H9 (cell line): ENCODE data around the gene KCNK10. TPM values are rescaled to one million over a fixed set of nuclear protein-coding genes. Genes with fewer than 3 reads are reported as not detected.

Source experiments
- DNase-seq: peaks from one replicate; pipeline ENCODE4 v3.0.0-alpha.2; 2017
- H2AFZ ChIP-seq: one replicate; pipeline ENCODE4 v1.6.1; 2013; ENCODE audit warnings: mild to moderate bottlenecking, low read length, control low read depth, moderate library complexity
- H2AK5ac ChIP-seq: 2 replicates; pipeline ENCODE4 v1.6.1; 2013; ENCODE audit warnings: low read length, control low read depth, mixed read lengths; ENCODE audit not compliant: insufficient read length
- H2BK120ac ChIP-seq: one replicate; pipeline ENCODE4 v1.6.1; 2013; ENCODE audit warnings: low read depth, mild to moderate bottlenecking, low read length, control low read depth, inconsistent platforms; ENCODE audit not compliant: poor library complexity, severe bottlenecking
- H2BK12ac ChIP-seq: 2 replicates; pipeline ENCODE4 v1.6.1; 2013; ENCODE audit warnings: low read length, control low read depth, mixed read lengths, low read depth; ENCODE audit not compliant: insufficient read length
- H2BK15ac ChIP-seq: 2 replicates; pipeline ENCODE4 v1.6.1; 2013; ENCODE audit warnings: low read depth, low read length, control low read depth
- H2BK20ac ChIP-seq: one replicate; pipeline ENCODE4 v1.6.1; 2013; ENCODE audit warnings: low read depth, mild to moderate bottlenecking, low read length, control low read depth, inconsistent platforms; ENCODE audit not compliant: poor library complexity, severe bottlenecking
- H2BK5ac ChIP-seq: 2 replicates; pipeline ENCODE4 v1.6.1; 2013; ENCODE audit warnings: low read length, control low read depth, mixed read lengths; ENCODE audit not compliant: insufficient read length
- H3K14ac ChIP-seq: 2 replicates; pipeline ENCODE4 v1.6.1; 2013; ENCODE audit warnings: low read length, control low read depth; ENCODE audit not compliant: insufficient read depth
- H3K18ac ChIP-seq: 2 replicates; pipeline ENCODE4 v1.6.1; 2013; ENCODE audit warnings: low read depth, mild to moderate bottlenecking, mixed read lengths, low read length, control low read depth; ENCODE audit not compliant: insufficient read length
- H3K23ac ChIP-seq: 2 replicates; pipeline ENCODE4 v1.6.1; 2013; ENCODE audit warnings: low read length, control low read depth, mixed read lengths, low read depth; ENCODE audit not compliant: insufficient read length
- H3K23me2 ChIP-seq: 2 replicates; pipeline ENCODE4 v1.6.1; 2013; ENCODE audit warnings: low read depth, mild to moderate bottlenecking, mixed read lengths, low read length, control low read depth; ENCODE audit not compliant: insufficient read length, poor library complexity, severe bottlenecking
- H3K27ac ChIP-seq: 2 replicates; pipeline ENCODE4 v1.5.1; 2013; ENCODE audit warnings: low read length, control low read depth, mixed read lengths, low read depth; ENCODE audit not compliant: insufficient read length
- H3K27me3 ChIP-seq: 2 replicates; pipeline ENCODE4 v1.6.1; 2013; ENCODE audit warnings: low read length, control low read depth, inconsistent platforms; ENCODE audit not compliant: insufficient read depth
- H3K4ac ChIP-seq: 2 replicates; pipeline ENCODE4 v1.6.1; 2013; ENCODE audit warnings: low read depth, mild to moderate bottlenecking, control low read depth, inconsistent platforms, low read length, moderate library complexity
- H3K4me1 ChIP-seq: 2 replicates; pipeline ENCODE4 v1.6.1; 2013; ENCODE audit warnings: low read length, control low read depth, inconsistent platforms; ENCODE audit not compliant: insufficient read depth
- H3K4me2 ChIP-seq: 2 replicates; pipeline ENCODE4 v1.6.1; 2013; ENCODE audit warnings: low read length, control low read depth, mixed read lengths; ENCODE audit not compliant: insufficient read length, insufficient read depth
- H3K56ac ChIP-seq: 2 replicates; pipeline ENCODE4 v1.6.1; 2013; ENCODE audit warnings: low read depth, mild to moderate bottlenecking, mixed read lengths, low read length, control low read depth; ENCODE audit not compliant: insufficient read length
- H3K79me1 ChIP-seq: 2 replicates; pipeline ENCODE4 v1.6.1; 2013; ENCODE audit warnings: low read depth, mild to moderate bottlenecking, moderate library complexity, low read length, control low read depth, inconsistent platforms; ENCODE audit not compliant: insufficient read depth, poor library complexity, severe bottlenecking
- H3K79me2 ChIP-seq: 2 replicates; pipeline ENCODE4 v1.6.1; 2013; ENCODE audit warnings: low read length, control low read depth, inconsistent platforms; ENCODE audit not compliant: insufficient read depth
- H3K9ac ChIP-seq: 2 replicates; pipeline ENCODE4 v1.6.1; 2013; ENCODE audit warnings: low read length, control low read depth, mixed read lengths; ENCODE audit not compliant: insufficient read length; ENCODE audit errors: extremely low read depth
- H3K9me3 ChIP-seq: one replicate; pipeline ENCODE4 v1.6.1; 2013; ENCODE audit warnings: low read depth, low read length, inconsistent platforms; ENCODE audit not compliant: control insufficient read depth
- H3T11ph ChIP-seq: one replicate; pipeline ENCODE4 v1.6.1; 2013; ENCODE audit warnings: mild to moderate bottlenecking, low read length, control low read depth, inconsistent platforms
- H4K20me1 ChIP-seq: one replicate; pipeline ENCODE4 v1.6.1; 2013; ENCODE audit not compliant: control insufficient read depth, insufficient read length, insufficient read depth
- H4K5ac ChIP-seq: 2 replicates; pipeline ENCODE4 v1.6.1; 2013; ENCODE audit warnings: low read depth, mild to moderate bottlenecking, mixed read lengths, low read length, control low read depth; ENCODE audit not compliant: insufficient read length
- H4K8ac ChIP-seq: replicated peaks from 2 replicates; pipeline ENCODE4 v1.6.1; 2013; ENCODE audit warnings: low read length, control low read depth, mixed read lengths, low read depth; ENCODE audit not compliant: insufficient read length
- H4K91ac ChIP-seq: 2 replicates; pipeline ENCODE4 v1.6.1; 2013; ENCODE audit warnings: low read depth, mild to moderate bottlenecking, moderate library complexity, mixed read lengths, low read length, control low read depth; ENCODE audit not compliant: insufficient read length
- H3K27ac Mint-ChIP-seq, 3 experiments: 2 replicates in 2 of 3; 3 replicates in 1 of 3; pipeline ENCODE4 v1.8.0; 2020 to 2021; ENCODE audit warnings: mixed read lengths in 3 of 3, mild to moderate bottlenecking in 1 of 3, moderate library complexity in 1 of 3
- H3K27me3 Mint-ChIP-seq: 2 replicates; pipeline ENCODE4 v1.8.0; 2021; ENCODE audit warnings: low read depth, mild to moderate bottlenecking, moderate library complexity, mixed read lengths
- H3K36me3 Mint-ChIP-seq, 3 experiments: 2 replicates in 2 of 3; 3 replicates in 1 of 3; pipeline ENCODE4 v1.8.0; 2020 to 2021; ENCODE audit warnings: low read depth in 3 of 3, mixed read lengths in 3 of 3; ENCODE audit not compliant: insufficient read depth in 1 of 3
- H3K4me1 Mint-ChIP-seq, 2 experiments: 2 replicates each; pipeline ENCODE4 v1.8.0; 2020; ENCODE audit warnings: mixed read lengths in 2 of 2
- H3K4me3 Mint-ChIP-seq, 2 experiments: 2 replicates in 1 of 2; 3 replicates in 1 of 2; pipeline ENCODE4 v1.8.0; 2020 to 2021; ENCODE audit warnings: mild to moderate bottlenecking in 2 of 2, mixed read lengths in 2 of 2, moderate library complexity in 1 of 2
- H3K9me3 Mint-ChIP-seq, 2 experiments: 2 replicates in 1 of 2; 3 replicates in 1 of 2; pipeline ENCODE4 v1.8.0; 2020; ENCODE audit warnings: mild to moderate bottlenecking in 2 of 2, mixed read lengths in 2 of 2, moderate library complexity in 1 of 2
- CTCF ChIP-seq: fragments of 200-600 bp; sonication (generic); conservative IDR thresholded peaks from 3 replicates; pipeline ENCODE4 v1.8.0; 2021; ENCODE audit warnings: antibody characterized with exemption, mild to moderate bottlenecking
- WGBS: extraction: QIAGEN DNeasy Blood & Tissue Kit; methylation state at CpG from one replicate; pipeline ENCODE4 v1.1.7; 2013; ENCODE audit warnings: missing lambda C conversion rate, low lambda C conversion rate, mixed read lengths; ENCODE audit not compliant: insufficient read length; ENCODE audit errors: extremely low coverage; 5-methylcytosine and 5-hydroxymethylcytosine counted together
- total RNA-seq: library from RNA; stranded (reverse); gene quantifications from 2 replicates; pipeline ENCODE4 v1.2.1, GENCODE V29; 2021

Gene KCNK10
- total RNA-seq, 1 experiment from 2014 or later: 0.33 TPM

- H3K79me1 ChIP-seq: no peaks in the 10 kb centered on the region
- no peak overlapping the region for H3K23ac ChIP-seq
- no peak overlapping the region for H2BK20ac ChIP-seq
- Mint-ChIP-seq H3K27me3 (peaks cover 3% of the 10 kb centered on the region), H3K9me3 (0 out of 5 replicates have a peak, but pooled peaks cover 0 to 2% of the 10 kb centered on the region in 2 experiments), H3K4me3 (no peak overlapping the region), H3K27ac (no peak overlapping the region), H3K36me3 (no peaks in the 10 kb centered on the region; a peak in 1 of 7 replicates), H3K4me1 (peaks cover 0 to 8% of the 10 kb centered on the region in 2 experiments; a peak in 2 of 4 replicates)
- H3K79me2 ChIP-seq: no peaks in the 10 kb centered on the region
- H3K14ac ChIP-seq: no peak overlapping the region
- no peak overlapping the region for H4K91ac ChIP-seq
- 0 out of 3 replicates have a peak, but pooled peaks have one; percentile 20 for TF ChIP-seq CTCF
- no peaks in the 10 kb centered on the region for H3K9me3 ChIP-seq
- WGBS: no CpG with 5 or more reads among the region's 4 CpGs
- no peak overlapping the region for H3K56ac ChIP-seq
- no peak overlapping the region for H3T11ph ChIP-seq
- H3K27me3 ChIP-seq: no peaks in the 10 kb centered on the region
- H4K20me1 ChIP-seq: no peaks in the 10 kb centered on the region
- no peak overlapping the region for H4K8ac ChIP-seq
- no peak overlapping the region for H3K9ac ChIP-seq
- H2AFZ ChIP-seq: no peak overlapping the region
- no peak overlapping the region for H2BK5ac ChIP-seq
- no peaks in the 10 kb centered on the region for H3K4me1 ChIP-seq
- no peak overlapping the region for H3K18ac ChIP-seq
- H3K4me2 ChIP-seq: no peak overlapping the region
- H4K5ac ChIP-seq: no peak overlapping the region
- H2AK5ac ChIP-seq: no peak overlapping the region
- no peak overlapping the region for H2BK12ac ChIP-seq
- no peak overlapping the region for H2BK120ac ChIP-seq
- no peak overlapping the region for H2BK15ac ChIP-seq
- H3K27ac ChIP-seq: no peak overlapping the region
- no peak for DNase-seq
- no peaks in the 10 kb centered on the region for H3K23me2 ChIP-seq
- H3K4ac ChIP-seq: no peak overlapping the region
Observed at GRCh38 chr14:88258021-88258420, 65.0 kb downstream of the KCNK10 start.
